Endothelial cell of umbilical vein (primary cell): ENCODE results near the gene GPR27. TPM values are rescaled to one million over a fixed set of nuclear protein-coding genes. Genes with fewer than 3 reads are reported as not detected.

Experiments
- BruUV-seq: library from RNA; stranded (reverse); fragments of 400-500 nt; replicated peaks from 2 replicates; lab custom pipeline; 2021; lab: Mats Ljungman, UMichigan
- CTCF ChIA-PET: fragments of 300-600, 350-600 bp; sonication (Branson Sonifier 250); formaldehyde crosslinking; loops from one replicate; lab custom pipeline; 2021; ENCODE audit warnings: antibody characterized with exemption, inconsistent platforms; lab: Charles Lee
- POLR2A ChIA-PET: fragments of 300-600, 350-600 bp; sonication (Branson Sonifier 250); formaldehyde crosslinking; loops from one replicate; lab custom pipeline; 2021; ENCODE audit warnings: antibody characterized with exemption, inconsistent platforms; lab: Charles Lee
- DNase-seq: peaks from one replicate; pipeline ENCODE4 v3.0.0-alpha.2; 2011; ENCODE audit warnings: low read depth, low spot score
- FAIRE-seq: peaks from 2 replicates; lab custom pipeline; 2011; peaks lifted over from hg19 to GRCh38; lab: Jason Lieb, UNC
- H2AFZ ChIP-seq: 2 replicates; pipeline ENCODE4 v1.6.0; 2012; ENCODE audit warnings: low read depth, low read length, control low read depth, inconsistent platforms
- H3K27ac ChIP-seq: 2 replicates; pipeline ENCODE4 v1.5.1; 2011; ENCODE audit warnings: low read depth, mild to moderate bottlenecking, control low read depth, low read length, moderate library complexity; ENCODE audit not compliant: insufficient read depth
- H3K27me3 ChIP-seq, 2 experiments: 2 replicates each; pipeline versions ENCODE4 v1.6.0 to v1.6.1; 2011; ENCODE audit warnings: low read length in 2 of 2, mixed read lengths in 1 of 2; ENCODE audit not compliant: control insufficient read depth in 2 of 2, insufficient read depth in 2 of 2
- H3K36me3 ChIP-seq, 2 experiments: 2 replicates in 1 of 2; 3 replicates in 1 of 2; pipeline ENCODE4 v1.5.1; 2011; ENCODE audit warnings: low read length in 2 of 2, mild to moderate bottlenecking in 1 of 2, moderate library complexity in 1 of 2; ENCODE audit not compliant: control insufficient read depth in 2 of 2, insufficient read depth in 2 of 2; ENCODE audit errors: extremely low read depth in 1 of 2
- H3K4me1 ChIP-seq: 3 replicates; pipeline ENCODE4 v1.5.1; 2011; ENCODE audit warnings: mild to moderate bottlenecking, low read length; ENCODE audit not compliant: control insufficient read depth, insufficient read depth; ENCODE audit errors: extremely low read depth
- H3K4me2 ChIP-seq: 2 replicates; pipeline ENCODE4 v1.6.1; 2011; ENCODE audit warnings: low read length, control low read depth, mixed read lengths; ENCODE audit not compliant: insufficient read depth
- H3K4me3 ChIP-seq, 3 experiments: fragments of 200-600 bp in 1 of 3; sonication (generic), shearing (Covaris generic) in 1 of 3; replicated peaks in 1 of 3; 2 replicates each; pipeline ENCODE4 v1.5.1; 2011 to 2016; ENCODE audit warnings: control low read depth in 3 of 3, low read length in 3 of 3, mild to moderate bottlenecking in 2 of 3, inconsistent platforms in 1 of 3, low read depth in 1 of 3, moderate library complexity in 1 of 3; ENCODE audit not compliant: insufficient read depth in 1 of 3
- H3K79me2 ChIP-seq: 2 replicates; pipeline ENCODE4 v1.6.0; 2012; ENCODE audit warnings: low read length, inconsistent platforms; ENCODE audit not compliant: control insufficient read depth, insufficient read depth
- H3K9ac ChIP-seq: replicated peaks from 2 replicates; pipeline ENCODE3; 2011; ENCODE audit warnings: low read length, control low read depth; ENCODE audit not compliant: insufficient read depth; ENCODE audit errors: extremely low read depth
- H3K9me1 ChIP-seq: replicated peaks from 3 replicates; pipeline ENCODE4 v1.6.0; 2011; ENCODE audit warnings: mild to moderate bottlenecking, low read length; ENCODE audit not compliant: control insufficient read depth, insufficient read depth; ENCODE audit errors: extremely low read depth
- H3K9me3 ChIP-seq: replicated peaks from 2 replicates; pipeline ENCODE4 v1.5.1; 2012; ENCODE audit warnings: low read length, inconsistent platforms; ENCODE audit not compliant: control insufficient read depth, insufficient read depth
- H4K20me1 ChIP-seq: replicated peaks from 2 replicates; pipeline ENCODE3; 2011; ENCODE audit warnings: mild to moderate bottlenecking, low read length; ENCODE audit not compliant: control insufficient read depth, insufficient read depth; ENCODE audit errors: extremely low read depth
- EZH2 ChIP-seq: IDR thresholded peaks from 2 replicates; pipeline ENCODE4 v1.6.1; 2012; ENCODE audit warnings: borderline replicate concordance, low read depth, mild to moderate bottlenecking, moderate library complexity, low read length, inconsistent platforms; ENCODE audit not compliant: severe bottlenecking
- FOS ChIP-seq: IDR thresholded peaks from 2 replicates; pipeline ENCODE4 v1.6.1; 2011; ENCODE audit warnings: mild to moderate bottlenecking, low read length, moderate library complexity, borderline replicate concordance; ENCODE audit not compliant: insufficient read depth
- GATA2 ChIP-seq: IDR thresholded peaks from 2 replicates; pipeline ENCODE4 v1.7.0; 2011; ENCODE audit warnings: low read depth, mild to moderate bottlenecking, moderate library complexity, mixed read lengths, low read length; ENCODE audit not compliant: insufficient read length, insufficient read depth
- JUN ChIP-seq: IDR thresholded peaks from 2 replicates; pipeline ENCODE4 v1.6.1; 2011; ENCODE audit warnings: borderline replicate concordance, low read depth; ENCODE audit not compliant: insufficient read length, insufficient read depth
- MYC ChIP-seq: IDR thresholded peaks from one replicate; pipeline ENCODE4 v1.6.1; 2011; ENCODE audit warnings: mild to moderate bottlenecking, low read depth, low read length
- POLR2A ChIP-seq: IDR thresholded peaks from 2 replicates; pipeline ENCODE4 v1.6.1; 2012; ENCODE audit warnings: low read depth, mild to moderate bottlenecking, control low read depth, low read length
- POLR2AphosphoS5 ChIP-seq: IDR thresholded peaks from 2 replicates; pipeline ENCODE4 v1.6.1; 2012; ENCODE audit warnings: low read depth, mild to moderate bottlenecking, control low read depth, low read length, moderate library complexity; ENCODE audit not compliant: insufficient read depth
- dilution Hi-C: fragments of 300-500 bp; cut with MboI; formaldehyde crosslinking; loops from one replicate; pipeline ENCODE4 v1.15.0; 2019; ENCODE audit warnings: low sequenced_read_pairs; ENCODE audit not compliant: extremely low pct_ligation_motif_present
- intact Hi-C: fragments of 100-400 bp; cut with micrococcal nuclease; formaldehyde crosslinking; loops from one replicate; pipeline ENCODE4 v1.10.0; 2022
- polyA plus RNA-seq, 4 experiments: library from polyadenylated mRNA; depleted of rRNA in 3 of 4; stranded (reverse) in 3 of 4; unstranded in 1 of 4; fragments of >200 nt; gene quantifications; 2 replicates each; pipeline versions ENCODE4 v1.2.1 to v1.2.3, GENCODE V29; 2011 to 2012; ENCODE audit warnings: missing spikeins in 1 of 4
- total RNA-seq: library from RNA; stranded (reverse); gene quantifications from 2 replicates; pipeline ENCODE4 v1.2.3, GENCODE V29; 2021
- TF ChIP-seq, protein P1 (sequence below), 2 donors: IDR thresholded peaks; 1 replicate in 1 of 2; 2 replicates in 1 of 2; pipeline ENCODE4 v1.5.1; 2011; ENCODE audit warnings: low read length in 2 of 2, mild to moderate bottlenecking in 2 of 2, moderate library complexity in 2 of 2, control low read depth in 1 of 2, inconsistent platforms in 1 of 2, low read depth in 1 of 2; ENCODE audit not compliant: insufficient read depth in 1 of 2; ENCODE audit errors: extremely low read depth in 1 of 2
- TF ChIP-seq, protein P2 (sequence below): IDR thresholded peaks from 2 replicates; pipeline ENCODE4 v1.6.1; 2011; ENCODE audit not compliant: insufficient read depth, insufficient read length

Gene GPR27
- total and polyA plus RNA-seq, 2 donors (not counting 3 experiments of a cell fraction or from before 2014, with no cell fraction given): 0.03 TPM; not detected in 1

DNA sequence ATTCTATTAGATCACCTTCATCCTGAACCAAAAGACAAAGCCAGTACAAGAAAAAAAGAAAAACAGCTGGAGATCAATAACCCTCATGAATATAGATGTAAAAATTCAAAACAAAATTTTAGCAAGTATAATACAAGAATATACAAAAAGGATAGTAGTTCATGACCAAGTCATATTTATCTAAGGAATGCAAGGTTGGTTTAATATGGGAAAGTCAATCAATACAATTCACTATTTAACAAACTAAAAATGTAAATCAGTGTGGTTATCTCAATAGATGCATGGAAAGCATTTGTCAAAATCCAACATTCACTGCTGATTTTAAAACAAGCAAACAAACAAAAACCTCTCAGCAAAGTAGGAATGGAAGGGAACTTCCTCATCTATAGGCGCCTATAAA, 11.0 kb upstream of the GPR27 start:
- dilution Hi-C loops (no loop called here), intact Hi-C loops (no loop called here)
- DNase-seq: no peak
- no peaks in the 10 kb centered on the region for H3K9me3 ChIP-seq
- FAIRE-seq: no peak
- no peaks in the 10 kb centered on the region for H3K9me1 ChIP-seq
- H3K36me3 ChIP-seq: no peaks in the 10 kb centered on the region
- no peaks in the 10 kb centered on the region for H3K79me2 ChIP-seq
- H2AFZ ChIP-seq: no peak overlapping the region
- H3K4me2 ChIP-seq: no peak overlapping the region
- TF ChIP-seq POLR2AphosphoS5 (no peak), MYC (no peak), GATA2 (no peak), POLR2A (no peak), FOS (no peak), EZH2 (no peak), JUN (no peak)
- TF ChIP-seq, protein P1, sequence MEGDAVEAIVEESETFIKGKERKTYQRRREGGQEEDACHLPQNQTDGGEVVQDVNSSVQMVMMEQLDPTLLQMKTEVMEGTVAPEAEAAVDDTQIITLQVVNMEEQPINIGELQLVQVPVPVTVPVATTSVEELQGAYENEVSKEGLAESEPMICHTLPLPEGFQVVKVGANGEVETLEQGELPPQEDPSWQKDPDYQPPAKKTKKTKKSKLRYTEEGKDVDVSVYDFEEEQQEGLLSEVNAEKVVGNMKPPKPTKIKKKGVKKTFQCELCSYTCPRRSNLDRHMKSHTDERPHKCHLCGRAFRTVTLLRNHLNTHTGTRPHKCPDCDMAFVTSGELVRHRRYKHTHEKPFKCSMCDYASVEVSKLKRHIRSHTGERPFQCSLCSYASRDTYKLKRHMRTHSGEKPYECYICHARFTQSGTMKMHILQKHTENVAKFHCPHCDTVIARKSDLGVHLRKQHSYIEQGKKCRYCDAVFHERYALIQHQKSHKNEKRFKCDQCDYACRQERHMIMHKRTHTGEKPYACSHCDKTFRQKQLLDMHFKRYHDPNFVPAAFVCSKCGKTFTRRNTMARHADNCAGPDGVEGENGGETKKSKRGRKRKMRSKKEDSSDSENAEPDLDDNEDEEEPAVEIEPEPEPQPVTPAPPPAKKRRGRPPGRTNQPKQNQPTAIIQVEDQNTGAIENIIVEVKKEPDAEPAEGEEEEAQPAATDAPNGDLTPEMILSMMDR (IDR thresholded peaks at IDR 0.05; ENCODE audit: extremely low read depth in 1 of 2, insufficient read depth in 1 of 2, low read depth in 1 of 2, low read length in 2 of 2): no peak
- TF ChIP-seq, protein P2, sequence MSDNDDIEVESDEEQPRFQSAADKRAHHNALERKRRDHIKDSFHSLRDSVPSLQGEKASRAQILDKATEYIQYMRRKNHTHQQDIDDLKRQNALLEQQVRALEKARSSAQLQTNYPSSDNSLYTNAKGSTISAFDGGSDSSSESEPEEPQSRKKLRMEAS: no peak
- ChIA-PET CTCF (no interaction called here), POLR2A (no interaction called here)
- peaks cover 1 to 7% of the 10 kb centered on the region in 2 experiments for H3K27me3 ChIP-seq
- H3K4me1 ChIP-seq: no peaks in the 10 kb centered on the region
- H3K9ac ChIP-seq: no peak overlapping the region
- no TSS peak for BruUV-seq
- no peak overlapping the region for H3K4me3 ChIP-seq
- H3K27ac ChIP-seq: no peak overlapping the region
- H4K20me1 ChIP-seq: no peaks in the 10 kb centered on the region
